ENCODE results near the gene PIAS1. TPM values are rescaled to one million over a fixed set of nuclear protein-coding genes. Genes with fewer than 3 reads are reported as not detected.
"Not testable (repeated sequence)": the region's sequence is repeated elsewhere in the genome, so short reads cannot be mapped to it uniquely, and the experiment has no call there.

The PIAS1 gene
- total and polyA plus RNA-seq, 8 donors = 10.6 to 29.0 (median 17.6) TPM

GRCh38 chr15:68056097-68056865 lies 2.2 kb downstream of the PIAS1 start:
- no peak for FAIRE-seq
- peaks cover 4 to 38% (median 31%) of the 10 kb centered on the region in 3 donors for H3K4me1 ChIP-seq

DNA sequence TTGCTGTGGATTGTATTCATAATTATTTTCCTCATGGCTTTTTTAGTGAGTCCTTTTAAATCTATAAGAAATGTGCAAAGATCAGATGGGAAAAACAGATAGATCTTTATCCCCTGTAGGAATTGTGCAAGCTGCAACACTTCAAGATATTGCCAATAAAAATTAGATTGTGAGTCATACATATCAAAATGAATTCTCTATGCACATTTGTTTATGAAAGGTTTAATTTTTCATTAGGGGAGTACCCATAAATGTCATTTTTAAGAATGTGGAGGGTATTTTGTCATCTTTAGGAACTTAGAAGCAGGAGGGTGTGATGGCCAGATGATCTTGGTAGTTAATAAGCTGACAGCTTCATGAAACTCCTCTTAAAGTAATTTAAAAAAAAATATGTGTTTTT lies 2.9 kb downstream of the PIAS1 start:
- H3K27ac ChIP-seq = no peak overlapping the region

More at GRCh38 chr15:68056097-68056865, 2.2 kb downstream of the PIAS1 start:
- ATAC-seq = no peak
- 15 to 17% methylated on average over 5 of the region's 5 CpGs for WGBS, 2 donors
- H3K36me3 ChIP-seq = no peaks in the 10 kb centered on the region
- H3K27me3 ChIP-seq = no peaks in the 10 kb centered on the region
- peak overlapping the region in 2 of 4 donors; percentile 84 for H3K4me3 ChIP-seq
- peak overlapping the region in 2 of 4 donors; percentile 91 to 93 for H3K27ac ChIP-seq
- TF ChIP-seq, protein P1, sequence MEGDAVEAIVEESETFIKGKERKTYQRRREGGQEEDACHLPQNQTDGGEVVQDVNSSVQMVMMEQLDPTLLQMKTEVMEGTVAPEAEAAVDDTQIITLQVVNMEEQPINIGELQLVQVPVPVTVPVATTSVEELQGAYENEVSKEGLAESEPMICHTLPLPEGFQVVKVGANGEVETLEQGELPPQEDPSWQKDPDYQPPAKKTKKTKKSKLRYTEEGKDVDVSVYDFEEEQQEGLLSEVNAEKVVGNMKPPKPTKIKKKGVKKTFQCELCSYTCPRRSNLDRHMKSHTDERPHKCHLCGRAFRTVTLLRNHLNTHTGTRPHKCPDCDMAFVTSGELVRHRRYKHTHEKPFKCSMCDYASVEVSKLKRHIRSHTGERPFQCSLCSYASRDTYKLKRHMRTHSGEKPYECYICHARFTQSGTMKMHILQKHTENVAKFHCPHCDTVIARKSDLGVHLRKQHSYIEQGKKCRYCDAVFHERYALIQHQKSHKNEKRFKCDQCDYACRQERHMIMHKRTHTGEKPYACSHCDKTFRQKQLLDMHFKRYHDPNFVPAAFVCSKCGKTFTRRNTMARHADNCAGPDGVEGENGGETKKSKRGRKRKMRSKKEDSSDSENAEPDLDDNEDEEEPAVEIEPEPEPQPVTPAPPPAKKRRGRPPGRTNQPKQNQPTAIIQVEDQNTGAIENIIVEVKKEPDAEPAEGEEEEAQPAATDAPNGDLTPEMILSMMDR (IDR thresholded peaks at IDR 0.05) = no peak
- intact Hi-C loops (cut with DNase I) = no loop called here
- no peaks in the 10 kb centered on the region for H3K9me3 ChIP-seq
- DNase-seq = no peak

DNA sequence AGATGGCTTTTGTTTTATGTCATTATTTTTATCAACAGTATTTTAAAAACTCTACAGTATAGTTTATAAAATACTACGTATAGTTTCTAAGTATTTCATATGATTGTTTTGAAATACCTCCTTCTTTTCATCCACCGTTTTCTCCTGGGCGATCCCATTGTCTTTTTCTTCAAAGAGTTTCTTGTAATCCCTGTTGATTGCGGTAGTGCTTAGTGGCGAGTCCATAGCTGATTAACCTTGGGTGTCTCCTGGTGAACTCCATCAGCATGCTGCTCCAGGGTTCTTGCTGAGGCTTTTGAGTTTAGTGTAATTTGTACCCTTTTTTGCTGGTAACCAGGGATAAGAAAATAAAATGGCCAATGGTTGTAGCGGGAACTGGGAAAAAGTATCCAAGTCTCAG lies 3.6 kb downstream of the PIAS1 start:
- intact Hi-C loops (cut with DNase I) = no loop called here
- DNase-seq = no peak
- no peak for FAIRE-seq
- Histone ChIP-seq H3K27ac (no peak overlapping the region), H3K9me3 (no peaks in the 10 kb centered on the region), H3K27me3 (no peaks in the 10 kb centered on the region), H3K4me1 (peaks cover 4 to 50% (median 42%) of the 10 kb centered on the region in 3 donors), H3K36me3 (no peaks in the 10 kb centered on the region), H3K4me3 (no peak overlapping the region)
- TF ChIP-seq, protein P1 (IDR thresholded peaks at IDR 0.05) = no peak
- WGBS, 2 donors = 80 to 82% methylated on average over 6 of the region's 6 CpGs
- no peak for ATAC-seq

More for the DNA sequence above, 2.9 kb downstream of the PIAS1 start:
- FAIRE-seq (no peak), ATAC-seq (no peak), DNase-seq (no peak)
- Histone ChIP-seq H3K27me3 (no peaks in the 10 kb centered on the region), H3K9me3 (no peaks in the 10 kb centered on the region), H3K4me3 (no peak overlapping the region), H3K4me1 (peaks cover 4 to 44% (median 35%) of the 10 kb centered on the region in 3 donors), H3K36me3 (no peaks in the 10 kb centered on the region)
- TF ChIP-seq, protein P1 (IDR thresholded peaks at IDR 0.05) = no peak
- intact Hi-C loops (cut with DNase I) = no loop called here

DNA sequence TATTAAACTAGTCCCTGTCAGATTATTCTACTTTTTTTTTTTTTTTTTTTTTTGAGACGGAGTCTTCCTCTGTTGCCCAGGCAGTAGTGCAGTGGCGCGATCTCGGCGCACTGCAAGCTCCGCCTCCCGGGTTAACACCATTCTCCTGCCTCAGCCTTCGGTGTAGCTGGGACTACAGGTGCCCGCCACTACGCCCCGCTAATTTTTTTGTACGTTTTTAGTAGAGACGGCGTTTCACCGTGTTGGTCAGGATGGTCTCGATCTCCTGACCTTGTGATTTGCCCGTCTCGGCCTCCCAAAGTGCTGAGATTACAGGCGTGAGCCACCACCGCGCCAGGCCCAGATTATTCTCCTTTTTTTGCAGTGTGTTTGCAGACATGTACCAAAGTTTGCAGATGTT lies 4.9 kb downstream of the PIAS1 start:
- H3K27me3 ChIP-seq; DNase-seq; H3K9me3 ChIP-seq; H3K27ac ChIP-seq; ATAC-seq; H3K36me3 ChIP-seq; H3K4me3 ChIP-seq; FAIRE-seq; intact Hi-C loops (cut with DNase I): not testable (repeated sequence)
- peaks cover 4 to 57% (median 42%) of the 10 kb centered on the region in 3 donors for H3K4me1 ChIP-seq
- 96 to 97% methylated on average over 21 of the region's 21 CpGs for WGBS, 2 donors

DNA sequence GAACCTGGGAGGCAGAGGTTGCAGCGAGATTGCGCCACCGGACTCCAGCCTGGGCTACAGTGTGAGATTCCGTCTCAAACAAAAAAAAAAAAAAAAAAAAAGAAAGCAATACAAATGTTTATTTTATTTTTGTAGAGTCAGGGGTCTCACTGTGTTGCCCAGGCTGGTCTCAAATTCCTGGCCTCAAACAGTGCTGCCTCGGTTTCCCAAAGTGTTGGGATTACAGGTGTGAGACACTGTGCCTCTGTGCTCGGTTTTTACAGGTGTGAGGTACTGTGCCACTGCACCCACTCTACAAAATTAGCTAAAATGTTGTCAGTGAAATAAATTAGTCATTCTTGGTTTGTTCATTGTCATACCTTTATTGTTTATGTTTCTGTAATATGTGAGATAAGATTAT lies 5.5 kb downstream of the PIAS1 start:
- DNase-seq = no peak
- intact Hi-C loops (cut with DNase I) = no loop called here
- FAIRE-seq = no peak
- Histone ChIP-seq H3K4me1 (peaks cover 4 to 63% (median 48%) of the 10 kb centered on the region in 3 donors), H3K27ac (no peak overlapping the region), H3K27me3 (no peaks in the 10 kb centered on the region), H3K36me3 (no peaks in the 10 kb centered on the region), H3K9me3 (no peaks in the 10 kb centered on the region), H3K4me3 (no peak overlapping the region)
- no peak for ATAC-seq
- TF ChIP-seq, protein P1 (IDR thresholded peaks at IDR 0.05) = no peak
- WGBS, 2 donors = 91 to 93% methylated on average over 6 of the region's 6 CpGs
